A549 (cell line): Measurements from ENCODE around the gene ARF4. TPM values are rescaled to one million over a fixed set of nuclear protein-coding genes. Genes with fewer than 3 reads are reported as not detected.

ENCODE experiments used
- ATAC-seq, 2 experiments: fragments of 200-7000 bp in 1 of 2; fragments of >200 bp in 1 of 2; cut with Nextera tagmentation in 1 of 2; cut with Tn5 transposase in 1 of 2; 3 replicates each; pipeline versions ENCODE4 v1.8.0 to v1.9.1; 2018 to 2020; ENCODE audit warnings: mild to moderate bottlenecking in 1 of 2, moderate library complexity in 1 of 2
- CTCF ChIA-PET: fragments of 300-600 bp; sonication (Branson Sonifier 250); formaldehyde crosslinking; extraction: SDS; loops from one replicate; lab custom pipeline; 2021; ENCODE audit warnings: antibody characterized with exemption, inconsistent platforms; lab: Yijun Ruan, JAX
- POLR2A ChIA-PET: fragments of 350-600 bp; formaldehyde crosslinking; extraction: SDS; loops from one replicate; lab custom pipeline; 2021; ENCODE audit warnings: antibody characterized with exemption, inconsistent platforms; lab: Yijun Ruan, JAX
- DNase-seq, 2 experiments: peaks; one replicate each; pipeline versions ENCODE4 v3.0.0 to v3.0.0-alpha.2; 2011 to 2016; ENCODE audit warnings: low read depth in 1 of 2, low spot score in 1 of 2
- FAIRE-seq: peaks from 2 replicates; lab custom pipeline; 2011; peaks lifted over from hg19 to GRCh38; lab: Jason Lieb, UNC
- H3K27ac ChIP-seq, 2 experiments: fragments of >200 bp; sonication (Bioruptor Twin); formaldehyde crosslinking; 3 replicates each; pipeline ENCODE4 v1.5.1; 2016 to 2017
- H3K4me1 ChIP-seq: fragments of >200 bp; sonication (Bioruptor Twin); formaldehyde crosslinking; 3 replicates; pipeline ENCODE4 v1.6.1; 2016
- H3K4me2 ChIP-seq: fragments of >200 bp; sonication (Bioruptor Twin); formaldehyde crosslinking; 3 replicates; pipeline ENCODE4 v1.6.1; 2016
- H3K4me3 ChIP-seq: fragments of >200 bp; sonication (Bioruptor Twin); formaldehyde crosslinking; 3 replicates; pipeline ENCODE4 v1.5.1; 2016
- H3K9me3 ChIP-seq: fragments of >200 bp; sonication (Bioruptor Twin); formaldehyde crosslinking; 3 replicates; pipeline ENCODE4 v1.6.1; 2016
- BHLHE40 ChIP-seq: IDR thresholded peaks from 2 replicates; pipeline ENCODE4 v1.6.1; 2012; ENCODE audit warnings: low read depth, low read length, inconsistent platforms
- FOSL2 ChIP-seq, 2 experiments: fragments of 450-650 bp in 1 of 2; fragments of >200 bp in 1 of 2; sonication (Bioruptor Twin) in 1 of 2; formaldehyde crosslinking; IDR thresholded peaks; 2 replicates each; pipeline versions ENCODE4 v1.5.0 to v1.6.1; 2016 to 2020; ENCODE audit warnings: mild to moderate bottlenecking in 1 of 2, moderate library complexity in 1 of 2
- GATA3 ChIP-seq: IDR thresholded peaks from 2 replicates; pipeline ENCODE4 v1.6.1; 2012; ENCODE audit warnings: borderline replicate concordance
- HDAC2 ChIP-seq: fragments of 200-600 bp; sonication (generic); IDR thresholded peaks from 2 replicates; pipeline ENCODE4 v1.6.1; 2016
- HOXA7 ChIP-seq: fragments of 250-450 bp; sonication (Bioruptor Pico); IDR thresholded peaks from 2 replicates; pipeline ENCODE4 v1.5.0; 2020; ENCODE audit warnings: mild to moderate bottlenecking, moderate library complexity
- JUN ChIP-seq, 2 experiments: fragments of >200 bp; sonication (Bioruptor Twin); formaldehyde crosslinking; IDR thresholded peaks; 2 replicates in 1 of 2; 3 replicates in 1 of 2; pipeline ENCODE4 v1.6.1; 2016 to 2017
- JUNB ChIP-seq: fragments of >200 bp; sonication (Bioruptor Twin); formaldehyde crosslinking; IDR thresholded peaks from 2 replicates; pipeline ENCODE4 v1.6.1; 2016
- NR3C1 ChIP-seq: fragments of >200 bp; sonication (Bioruptor Twin); formaldehyde crosslinking; IDR thresholded peaks from 3 replicates; pipeline ENCODE4 v1.6.1; 2017
- POLR2A ChIP-seq: IDR thresholded peaks from 2 replicates; pipeline ENCODE4 v1.6.1; 2012; ENCODE audit warnings: mild to moderate bottlenecking, low read length
- RAD21 ChIP-seq, 2 experiments: fragments of >200 bp in 1 of 2; sonication (Bioruptor Twin) in 1 of 2; formaldehyde crosslinking in 1 of 2; IDR thresholded peaks in 1 of 2; conservative IDR thresholded peaks in 1 of 2; 2 replicates in 1 of 2; 3 replicates in 1 of 2; pipeline ENCODE4 v1.6.1; 2012 to 2018; ENCODE audit warnings: inconsistent platforms in 1 of 2
- RARB ChIP-seq: fragments of 250-450 bp; sonication (Bioruptor Pico); IDR thresholded peaks from 2 replicates; pipeline ENCODE4 v1.8.0; 2021; ENCODE audit warnings: mild to moderate bottlenecking, moderate library complexity
- RCOR1 ChIP-seq: fragments of 150-350 bp; IDR thresholded peaks from 2 replicates; pipeline ENCODE4 v1.6.1; 2014; ENCODE audit warnings: antibody characterized with exemption, low read length, low read depth
- TP53 ChIP-seq: fragments of 250-450 bp; sonication (Bioruptor Pico); IDR thresholded peaks from 2 replicates; pipeline ENCODE4 v1.5.0; 2021; ENCODE audit warnings: mild to moderate bottlenecking, moderate library complexity
- WGBS: methylation state at CpG from one replicate; pipeline ENCODE4 v1.1.6; 2017; ENCODE audit errors: missing lambda C conversion rate; 5-methylcytosine and 5-hydroxymethylcytosine counted together
- polyA plus RNA-seq, 4 experiments: library from polyadenylated mRNA; depleted of rRNA in 3 of 4; stranded (reverse); fragments of >200 nt; fragmentation: RNase III in 1 of 4; extraction: RNeasy Plus Mini Kit Qiagen cat#74134 plus additional on column Dnase treatment in 1 of 4; gene quantifications; 2 replicates in 3 of 4; 3 replicates in 1 of 4; pipeline ENCODE4 v1.2.3, GENCODE V29; 2011 to 2017
- TF ChIP-seq, protein P1 (sequence below): fragments of 450-650 bp; IDR thresholded peaks from 2 replicates; pipeline ENCODE4 v1.6.1; 2014; ENCODE audit warnings: antibody characterized with exemption
- TF ChIP-seq, protein P2 (sequence below): fragments of >200 bp; sonication (Bioruptor Twin); formaldehyde crosslinking; IDR thresholded peaks from 2 replicates; pipeline ENCODE4 v1.6.1; 2016
- TF ChIP-seq, protein P3 (sequence below): IDR thresholded peaks from 2 replicates; pipeline ENCODE4 v1.6.1; 2012; ENCODE audit warnings: low read depth, borderline replicate concordance
- TF ChIP-seq, protein P4 (sequence below): fragments of 250-450 bp; sonication (Bioruptor Pico); IDR thresholded peaks from 2 replicates; pipeline ENCODE4 v1.5.0; 2020; ENCODE audit warnings: low read depth, mild to moderate bottlenecking, moderate library complexity

Gene ARF4
- polyA plus RNA-seq, 2 of the 4 experiments (the other 2 are of a cell fraction): 129 to 262 TPM

DNA sequence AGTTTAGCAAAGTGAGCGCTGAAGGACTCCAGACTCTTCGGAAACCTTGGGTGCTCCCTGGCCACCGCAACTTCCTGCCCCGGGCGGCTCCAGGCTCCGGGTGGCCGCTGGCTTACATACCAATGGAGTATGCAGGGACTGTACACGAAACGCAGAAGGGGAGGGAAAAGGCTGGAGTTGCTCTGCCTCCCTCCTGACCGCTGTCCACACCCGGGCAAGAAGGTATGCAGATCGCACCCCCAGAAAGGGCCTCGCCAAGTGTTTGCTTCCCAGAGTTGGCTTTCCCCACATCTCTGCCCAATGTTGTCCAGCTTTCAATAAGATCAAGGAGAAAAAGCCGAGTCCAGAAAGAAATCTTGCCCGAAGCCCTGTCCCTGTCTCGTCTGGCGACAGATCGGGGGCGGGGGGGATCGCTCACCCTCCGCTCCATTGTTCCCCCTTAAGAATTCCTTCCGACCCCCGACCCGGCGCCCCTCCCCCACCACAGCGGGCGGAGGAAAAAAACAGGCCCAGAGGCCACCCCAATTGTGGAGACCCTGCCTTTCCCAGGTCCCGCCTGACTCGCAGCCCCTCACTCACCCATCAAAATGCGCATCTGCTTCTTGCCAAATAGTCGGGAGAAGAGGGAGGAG, 533 bp downstream of the ARF4 start:
- no peaks in the 10 kb centered on the region for H3K9me3 ChIP-seq
- H3K4me2 ChIP-seq: peak overlapping the region; percentile 74
- ChIA-PET POLR2A (interaction anchor here (0.9 to 2.7 kb wide), 3 partner anchors 16 to 159 kb away, joined by 3 to 17 read pairs (median 6); partner anchors contain the start of genes PDE12 and SLMAP), CTCF (interaction anchor here (0.6 to 1.4 kb wide), 4 partner anchors 20 to 427 kb away, joined by 3 to 6 read pairs (median 3); no protein-coding TSS in a partner anchor)
- no peak for FAIRE-seq
- WGBS: 0% methylated on average over 20 of the region's 31 CpGs
- peak overlapping the region; percentile 89 to 92 for H3K27ac ChIP-seq
- H3K4me1 ChIP-seq: peaks cover 21% of the 10 kb centered on the region; the same call in 2 of the 3 replicates
- peak; percentile 52 to 67 for ATAC-seq
- H3K4me3 ChIP-seq: peak overlapping the region; percentile 84
- peak; percentile 33 to 64 for DNase-seq
- 0 out of 2 replicates have a peak, but pooled peaks have one; percentile 10 for TF ChIP-seq RARB (CRISPR knock-in tag)
- TF ChIP-seq, protein P1, sequence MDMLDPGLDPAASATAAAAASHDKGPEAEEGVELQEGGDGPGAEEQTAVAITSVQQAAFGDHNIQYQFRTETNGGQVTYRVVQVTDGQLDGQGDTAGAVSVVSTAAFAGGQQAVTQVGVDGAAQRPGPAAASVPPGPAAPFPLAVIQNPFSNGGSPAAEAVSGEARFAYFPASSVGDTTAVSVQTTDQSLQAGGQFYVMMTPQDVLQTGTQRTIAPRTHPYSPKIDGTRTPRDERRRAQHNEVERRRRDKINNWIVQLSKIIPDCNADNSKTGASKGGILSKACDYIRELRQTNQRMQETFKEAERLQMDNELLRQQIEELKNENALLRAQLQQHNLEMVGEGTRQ: no peak
- TF ChIP-seq HDAC2: no peak
- TF ChIP-seq BHLHE40: no peak
- TF ChIP-seq POLR2A: 0 out of 2 replicates have a peak, but pooled peaks have one; percentile 11
- TF ChIP-seq HOXA7 (CRISPR knock-in tag): 0 out of 2 replicates have a peak, but pooled peaks have one; percentile 29

DNA sequence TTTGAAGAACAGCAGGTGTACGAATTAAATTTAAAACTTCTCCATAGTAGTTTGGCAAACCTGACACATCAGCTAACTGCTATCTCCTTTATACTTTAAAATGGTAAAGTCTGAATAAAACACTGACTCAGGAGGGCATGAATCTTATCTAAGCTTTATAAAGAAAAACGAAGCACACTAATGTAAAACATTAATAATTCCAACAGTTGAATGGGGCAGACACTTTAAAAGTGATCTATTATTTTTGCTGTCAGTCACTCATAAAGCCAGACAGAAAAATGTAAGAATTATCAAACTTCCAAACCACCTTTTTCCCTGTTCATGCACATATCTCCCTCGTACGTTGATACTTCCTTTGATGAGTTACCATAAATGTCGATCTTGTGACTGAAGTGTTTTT, 2.6 kb downstream of the ARF4 start:
- POLR2A ChIA-PET: no interaction called here
- CTCF ChIA-PET: no interaction called here

DNA sequence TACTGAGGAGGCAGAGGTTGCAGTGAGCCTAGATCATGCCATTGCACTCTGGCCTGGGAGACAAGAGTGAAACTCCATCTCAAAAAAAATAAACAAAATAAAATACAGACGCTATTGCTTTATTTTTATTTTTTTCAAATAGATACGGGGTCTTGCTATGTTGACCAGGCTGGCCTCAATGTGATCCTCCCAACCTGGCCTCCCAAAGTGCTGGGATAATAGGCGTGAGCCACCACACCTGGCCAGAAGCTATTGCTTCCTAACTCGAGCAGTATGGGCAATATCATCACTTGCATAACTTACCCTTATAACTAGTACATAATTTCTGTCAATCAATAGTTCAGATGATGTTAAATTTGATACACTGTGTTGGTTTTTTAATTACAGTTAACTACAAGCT, 3.0 kb downstream of the ARF4 start:
- CTCF ChIA-PET: no interaction called here
- H3K4me2 ChIP-seq: peak overlapping the region; percentile 74
- WGBS: 69% methylated on average over 4 of the region's 4 CpGs
- ATAC-seq: no peak
- peaks cover 19% of the 10 kb centered on the region; the same call in 2 of the 3 replicates for H3K4me1 ChIP-seq
- no peak for DNase-seq
- FAIRE-seq: no peak
- TF ChIP-seq FOSL2 (IDR thresholded peaks at IDR 0.05) (no peak), FOSL2 (CRISPR knock-in tag; IDR thresholded peaks at IDR 0.05) (no peak), RCOR1 (no peak), JUN (IDR thresholded peaks at IDR 0.05) (no peak), TP53 (CRISPR knock-in tag) (no peak), NR3C1 (no peak), JUNB (no peak), GATA3 (no peak)
- TF ChIP-seq, protein P2, sequence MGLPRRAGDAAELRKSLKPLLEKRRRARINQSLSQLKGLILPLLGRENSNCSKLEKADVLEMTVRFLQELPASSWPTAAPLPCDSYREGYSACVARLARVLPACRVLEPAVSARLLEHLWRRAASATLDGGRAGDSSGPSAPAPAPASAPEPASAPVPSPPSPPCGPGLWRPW: no peak
- TF ChIP-seq, protein P3, sequence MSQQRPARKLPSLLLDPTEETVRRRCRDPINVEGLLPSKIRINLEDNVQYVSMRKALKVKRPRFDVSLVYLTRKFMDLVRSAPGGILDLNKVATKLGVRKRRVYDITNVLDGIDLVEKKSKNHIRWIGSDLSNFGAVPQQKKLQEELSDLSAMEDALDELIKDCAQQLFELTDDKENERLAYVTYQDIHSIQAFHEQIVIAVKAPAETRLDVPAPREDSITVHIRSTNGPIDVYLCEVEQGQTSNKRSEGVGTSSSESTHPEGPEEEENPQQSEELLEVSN: no peak
- TF ChIP-seq, protein P4, sequence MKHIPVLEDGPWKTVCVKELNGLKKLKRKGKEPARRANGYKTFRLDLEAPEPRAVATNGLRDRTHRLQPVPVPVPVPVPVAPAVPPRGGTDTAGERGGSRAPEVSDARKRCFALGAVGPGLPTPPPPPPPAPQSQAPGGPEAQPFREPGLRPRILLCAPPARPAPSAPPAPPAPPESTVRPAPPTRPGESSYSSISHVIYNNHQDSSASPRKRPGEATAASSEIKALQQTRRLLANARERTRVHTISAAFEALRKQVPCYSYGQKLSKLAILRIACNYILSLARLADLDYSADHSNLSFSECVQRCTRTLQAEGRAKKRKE (CRISPR knock-in tag): no peak
- TF ChIP-seq, all 56 proteins: peak for 0
- Histone ChIP-seq H3K27ac (no peak overlapping the region), H3K4me3 (no peak overlapping the region; the same call in 2 of the 3 replicates), H3K9me3 (no peaks in the 10 kb centered on the region)
- POLR2A ChIA-PET: no interaction called here

More for the DNA sequence above, 2.6 kb downstream of the ARF4 start:
- DNase-seq (no peak), FAIRE-seq (no peak), ATAC-seq (no peak)
- no peak for TF ChIP-seq RAD21 (conservative IDR thresholded peaks at IDR 0.05 in 1 of 2, IDR thresholded peaks at IDR 0.05 in 1 of 2)
- H3K27ac ChIP-seq: no peak overlapping the region
- peaks cover 21% of the 10 kb centered on the region; the same call in 2 of the 3 replicates for H3K4me1 ChIP-seq
- H3K4me3 ChIP-seq: peak overlapping the region; percentile 84; the same call in 2 of the 3 replicates
- WGBS: 49% methylated on average over 5 of the region's 5 CpGs
- H3K9me3 ChIP-seq: no peaks in the 10 kb centered on the region
- H3K4me2 ChIP-seq: peak overlapping the region; percentile 74
